Brain microvascular endothelial cell (primary cell): Measurements from ENCODE around the gene LDLRAD4.

ENCODE experiments used
- DNase-seq: peaks from one replicate; pipeline ENCODE4 v3.0.0-alpha.2; 2020
- H3K27ac ChIP-seq: fragments of 250-450 bp; sonication (Bioruptor Pico); 2 replicates; pipeline ENCODE4 v1.5.1; 2020; ENCODE audit warnings: mild to moderate bottlenecking, moderate library complexity
- H3K27me3 ChIP-seq: fragments of 250-450 bp; sonication (Bioruptor Pico); replicated peaks from 2 replicates; pipeline ENCODE4 v1.5.1; 2020; ENCODE audit warnings: mild to moderate bottlenecking
- H3K36me3 ChIP-seq: fragments of 250-450 bp; sonication (Bioruptor Pico); replicated peaks from 2 replicates; pipeline ENCODE4 v1.5.1; 2020; ENCODE audit warnings: mild to moderate bottlenecking
- H3K4me3 ChIP-seq: 2 replicates; pipeline ENCODE4 v1.5.1; 2011; ENCODE audit warnings: low read depth, mild to moderate bottlenecking, control low read depth, low read length, moderate library complexity
- in situ Hi-C: cut with HindIII; loops from 2 replicates; pipeline ENCODE4 v1.10.0; 2017; ENCODE audit warnings: low sequenced_read_pairs, low pct_ligation_motif_present
- TF ChIP-seq, protein P1 (sequence below): IDR thresholded peaks from 2 replicates; pipeline ENCODE4 v1.5.1; 2011; ENCODE audit warnings: low read depth, mild to moderate bottlenecking, moderate library complexity, low read length, control low read depth, inconsistent platforms; ENCODE audit errors: missing control alignments

LDLRAD4 gene

DNA sequence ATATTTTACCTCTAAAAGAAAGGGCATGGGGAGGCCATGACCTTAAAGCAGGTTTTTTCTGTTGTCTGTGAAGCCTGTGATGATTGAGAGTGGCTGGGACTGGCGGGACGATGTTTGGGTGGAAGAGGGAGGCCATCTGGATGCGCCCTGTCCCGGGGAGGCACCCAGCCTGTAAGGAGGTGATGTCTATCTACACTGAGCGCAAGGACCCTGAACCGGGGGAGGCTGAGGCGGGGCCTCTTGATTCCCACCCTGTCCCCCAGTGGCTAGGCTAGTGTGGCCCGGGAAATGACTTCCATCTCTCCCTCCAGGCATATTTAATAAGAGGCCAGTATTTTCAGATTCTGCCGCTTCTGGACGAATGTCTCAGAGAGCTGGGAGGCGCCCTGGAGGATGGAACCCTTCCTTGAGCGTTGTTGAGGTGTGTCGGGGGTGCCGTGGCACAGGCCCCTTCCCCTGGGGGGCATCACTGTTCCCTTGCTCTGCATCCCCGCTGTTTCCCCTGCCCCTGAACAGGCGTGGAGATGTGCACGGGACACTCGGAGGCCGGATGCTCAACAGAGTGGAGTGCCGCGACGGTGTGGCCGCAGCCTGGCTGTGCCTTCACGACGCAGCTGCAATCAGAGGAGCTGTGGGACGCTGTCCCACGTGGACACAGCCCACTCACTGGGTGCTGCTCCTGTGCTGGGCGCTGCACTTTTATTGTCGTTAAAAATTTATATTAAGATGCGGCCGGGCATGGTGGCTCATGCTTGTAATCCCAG lies 185.4 kb downstream of the LDLRAD4 start:
- TF ChIP-seq, protein P1, sequence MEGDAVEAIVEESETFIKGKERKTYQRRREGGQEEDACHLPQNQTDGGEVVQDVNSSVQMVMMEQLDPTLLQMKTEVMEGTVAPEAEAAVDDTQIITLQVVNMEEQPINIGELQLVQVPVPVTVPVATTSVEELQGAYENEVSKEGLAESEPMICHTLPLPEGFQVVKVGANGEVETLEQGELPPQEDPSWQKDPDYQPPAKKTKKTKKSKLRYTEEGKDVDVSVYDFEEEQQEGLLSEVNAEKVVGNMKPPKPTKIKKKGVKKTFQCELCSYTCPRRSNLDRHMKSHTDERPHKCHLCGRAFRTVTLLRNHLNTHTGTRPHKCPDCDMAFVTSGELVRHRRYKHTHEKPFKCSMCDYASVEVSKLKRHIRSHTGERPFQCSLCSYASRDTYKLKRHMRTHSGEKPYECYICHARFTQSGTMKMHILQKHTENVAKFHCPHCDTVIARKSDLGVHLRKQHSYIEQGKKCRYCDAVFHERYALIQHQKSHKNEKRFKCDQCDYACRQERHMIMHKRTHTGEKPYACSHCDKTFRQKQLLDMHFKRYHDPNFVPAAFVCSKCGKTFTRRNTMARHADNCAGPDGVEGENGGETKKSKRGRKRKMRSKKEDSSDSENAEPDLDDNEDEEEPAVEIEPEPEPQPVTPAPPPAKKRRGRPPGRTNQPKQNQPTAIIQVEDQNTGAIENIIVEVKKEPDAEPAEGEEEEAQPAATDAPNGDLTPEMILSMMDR, result no peak

DNA sequence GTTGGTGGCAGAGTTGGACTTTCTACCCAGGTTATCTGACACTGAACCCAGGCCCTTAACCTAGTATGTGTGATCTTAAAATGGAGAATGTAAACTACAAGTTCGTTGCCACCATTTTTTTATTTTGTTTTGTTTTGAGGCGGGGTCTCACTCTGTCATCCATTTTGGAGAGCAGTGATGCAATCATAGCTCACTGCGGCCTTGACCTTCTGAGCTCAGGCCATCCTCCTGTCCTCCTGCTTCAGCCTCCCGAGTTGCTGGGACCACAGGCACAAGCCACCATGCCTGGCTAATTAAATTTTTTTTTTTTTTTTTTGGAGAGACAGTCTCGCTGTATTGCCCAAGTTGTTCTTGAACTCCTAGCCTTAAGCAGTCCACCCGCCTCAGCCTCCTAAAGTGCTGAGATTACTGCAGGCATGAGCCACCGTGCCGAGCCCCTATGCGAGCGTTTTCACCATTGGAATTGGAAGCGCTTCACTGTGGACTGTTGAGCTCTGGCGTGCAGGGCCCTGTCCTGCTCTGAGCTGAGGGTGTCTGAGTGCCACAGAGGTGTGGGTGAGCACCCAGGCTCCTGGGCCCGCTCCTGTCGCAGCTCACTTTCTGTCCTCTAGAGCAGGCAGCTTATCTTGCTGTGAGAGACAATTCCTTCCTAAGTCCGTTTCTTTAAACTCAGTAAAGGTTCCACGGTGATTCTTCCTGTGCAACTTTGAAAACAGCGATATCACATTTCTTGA lies 186.9 kb downstream of the LDLRAD4 start:
- Histone ChIP-seq H3K4me3 (no peak overlapping the region), H3K27ac (no peak overlapping the region), H3K36me3 (no peaks in the 10 kb centered on the region), H3K27me3 (no peaks in the 10 kb centered on the region)
- no peak for DNase-seq
- in situ Hi-C loops, result no loop called here
- TF ChIP-seq, protein P1, result no peak

More for the DNA sequence above, 185.4 kb downstream of the LDLRAD4 start:
- H3K4me3 ChIP-seq, result no peak overlapping the region
- in situ Hi-C loops, result no loop called here
- H3K36me3 ChIP-seq, result no peaks in the 10 kb centered on the region
- no peak overlapping the region for H3K27ac ChIP-seq
- H3K27me3 ChIP-seq, result no peaks in the 10 kb centered on the region
- DNase-seq, result no peak

DNA sequence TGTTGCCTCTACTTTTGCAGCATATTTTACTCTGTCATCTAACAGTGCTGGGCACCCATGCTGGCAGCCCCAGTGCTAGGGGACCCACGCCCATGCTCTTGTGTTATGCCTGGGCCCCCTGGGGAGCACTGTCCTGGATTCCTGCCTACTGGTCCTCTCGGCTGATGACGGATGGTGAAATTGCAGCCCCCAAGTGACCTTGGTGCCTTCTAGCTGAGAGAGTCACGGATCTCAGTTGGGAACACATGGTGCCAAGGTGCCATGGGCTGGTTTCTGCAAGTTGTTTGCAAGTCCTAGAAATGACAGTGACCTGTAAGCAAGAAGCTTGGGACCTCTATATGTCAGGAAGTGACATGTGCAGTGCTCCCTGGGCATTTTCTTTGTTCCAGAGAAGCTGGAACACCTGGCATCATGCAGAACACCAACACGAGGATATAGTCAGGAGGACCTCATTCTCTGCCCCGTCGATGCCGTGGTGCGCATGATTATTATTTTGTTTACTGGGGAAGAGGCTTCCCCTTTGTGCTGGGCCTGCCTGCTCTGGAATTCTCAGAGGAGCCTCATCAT lies 187.6 kb downstream of the LDLRAD4 start:
- in situ Hi-C loops, result no loop called here
- DNase-seq, result no peak
- no peaks in the 10 kb centered on the region for H3K27me3 ChIP-seq
- TF ChIP-seq, protein P1, result no peak
- H3K27ac ChIP-seq, result no peak overlapping the region
- H3K4me3 ChIP-seq, result no peak overlapping the region
- H3K36me3 ChIP-seq, result no peaks in the 10 kb centered on the region

DNA sequence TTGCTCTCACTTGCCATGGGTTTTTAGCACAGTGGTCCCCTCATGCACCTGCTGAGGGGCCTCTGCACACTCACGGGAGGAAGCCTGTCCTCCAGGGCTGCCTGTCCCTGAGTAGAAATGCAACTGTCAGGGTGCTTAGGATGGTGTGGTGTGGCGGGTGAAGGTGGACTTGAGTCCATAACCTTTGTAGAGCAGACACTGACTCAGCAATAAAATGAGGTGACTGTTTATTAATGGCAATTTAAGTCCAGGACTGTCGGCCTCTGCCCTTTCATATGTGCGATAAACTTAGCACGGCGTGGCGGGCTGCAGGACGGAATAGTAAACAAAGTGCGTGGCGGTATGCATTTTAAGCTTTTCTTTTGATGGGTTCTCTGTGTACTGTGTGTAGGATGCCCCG lies 188.2 kb downstream of the LDLRAD4 start:
- TF ChIP-seq, protein P1, result no peak
- H3K36me3 ChIP-seq, result no peaks in the 10 kb centered on the region

DNA sequence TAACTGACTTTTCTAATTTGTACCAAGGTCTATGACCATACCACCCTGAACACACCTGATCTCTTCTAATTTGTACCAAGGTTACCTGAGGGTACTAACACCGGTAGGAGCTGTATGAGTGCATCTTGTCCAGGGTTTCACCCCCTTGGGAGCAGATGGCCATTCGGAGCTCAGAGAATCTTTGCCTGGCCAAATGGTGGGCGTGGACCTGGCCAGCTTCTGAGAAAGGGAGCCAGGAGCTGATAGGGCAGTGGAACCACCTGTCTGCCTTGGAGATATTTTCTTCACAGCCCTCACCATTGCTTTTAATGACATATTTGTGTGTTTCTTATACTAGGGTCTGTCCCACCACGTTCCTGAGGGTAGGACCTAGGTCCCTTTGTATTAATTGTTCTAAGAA lies 188.9 kb downstream of the LDLRAD4 start:
- in situ Hi-C loops, result no loop called here
- TF ChIP-seq, protein P1, result no peak
- H3K27me3 ChIP-seq, result no peaks in the 10 kb centered on the region
- H3K4me3 ChIP-seq, result no peak overlapping the region
- no peak overlapping the region for H3K27ac ChIP-seq
- no peaks in the 10 kb centered on the region for H3K36me3 ChIP-seq
- DNase-seq, result no peak

More for the DNA sequence above, 188.2 kb downstream of the LDLRAD4 start:
- in situ Hi-C loops, result no loop called here
- DNase-seq, result no peak
- Histone ChIP-seq H3K4me3 (no peak overlapping the region), H3K27me3 (no peaks in the 10 kb centered on the region), H3K27ac (no peak overlapping the region)
